PFSK-1 (cell line): ENCODE measurements around the gene UTS2R.

ENCODE experiments used
- FOXP2 ChIP-seq: optimal IDR thresholded peaks from 2 replicates; pipeline ENCODE3; 2011; ENCODE audit warnings: borderline replicate concordance, control low read depth, inconsistent platforms; ENCODE audit not compliant: insufficient read depth; ENCODE audit errors: extremely low read length, extremely low read depth
- POLR2AphosphoS5 ChIP-seq: IDR thresholded peaks from 2 replicates; pipeline ENCODE4 v1.6.1; 2012; ENCODE audit warnings: low read depth, mild to moderate bottlenecking, control low read depth, low read length, moderate library complexity
- SIN3A ChIP-seq: IDR thresholded peaks from 2 replicates; pipeline ENCODE4 v1.6.1; 2012; ENCODE audit warnings: mild to moderate bottlenecking, low read length, moderate library complexity, borderline replicate concordance; ENCODE audit not compliant: insufficient read depth
- TAF1 ChIP-seq: IDR thresholded peaks from 2 replicates; pipeline ENCODE4 v1.6.1; 2012; ENCODE audit warnings: low read length, control low read depth, borderline replicate concordance; ENCODE audit not compliant: insufficient read depth
- TF ChIP-seq, protein P1 (sequence below), 2 experiments: IDR thresholded peaks; 2 replicates each; pipeline versions ENCODE4 v1.6.1 to v1.8.0; 2011 to 2012; ENCODE audit warnings: low read depth in 2 of 2, low read length in 2 of 2, control low read depth in 1 of 2, inconsistent platforms in 1 of 2, mild to moderate bottlenecking in 1 of 2, moderate library complexity in 1 of 2; ENCODE audit not compliant: insufficient read depth in 1 of 2

DNA sequence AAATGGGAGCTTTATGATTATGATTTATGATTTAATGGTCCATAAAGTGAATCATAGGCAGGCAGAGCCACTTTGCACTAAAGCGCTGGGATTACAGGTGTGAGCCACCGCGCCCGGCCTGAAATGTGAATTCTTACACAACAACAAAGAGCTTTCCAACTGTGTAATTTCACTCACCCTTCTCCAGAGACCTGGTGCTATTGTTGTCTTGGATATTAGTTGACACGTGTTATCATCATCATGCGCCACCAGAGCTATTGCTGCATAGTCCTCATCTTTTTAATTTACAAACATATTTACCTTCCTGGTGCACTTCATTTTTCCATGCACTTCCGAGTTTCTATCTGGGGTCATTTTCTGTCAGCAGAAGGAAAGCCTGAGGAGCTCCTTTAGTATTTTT, 4.8 kb upstream of the UTS2R start:
- TF ChIP-seq POLR2AphosphoS5: no peak
- TF ChIP-seq TAF1: no peak
- TF ChIP-seq SIN3A: no peak
- TF ChIP-seq, protein P1, sequence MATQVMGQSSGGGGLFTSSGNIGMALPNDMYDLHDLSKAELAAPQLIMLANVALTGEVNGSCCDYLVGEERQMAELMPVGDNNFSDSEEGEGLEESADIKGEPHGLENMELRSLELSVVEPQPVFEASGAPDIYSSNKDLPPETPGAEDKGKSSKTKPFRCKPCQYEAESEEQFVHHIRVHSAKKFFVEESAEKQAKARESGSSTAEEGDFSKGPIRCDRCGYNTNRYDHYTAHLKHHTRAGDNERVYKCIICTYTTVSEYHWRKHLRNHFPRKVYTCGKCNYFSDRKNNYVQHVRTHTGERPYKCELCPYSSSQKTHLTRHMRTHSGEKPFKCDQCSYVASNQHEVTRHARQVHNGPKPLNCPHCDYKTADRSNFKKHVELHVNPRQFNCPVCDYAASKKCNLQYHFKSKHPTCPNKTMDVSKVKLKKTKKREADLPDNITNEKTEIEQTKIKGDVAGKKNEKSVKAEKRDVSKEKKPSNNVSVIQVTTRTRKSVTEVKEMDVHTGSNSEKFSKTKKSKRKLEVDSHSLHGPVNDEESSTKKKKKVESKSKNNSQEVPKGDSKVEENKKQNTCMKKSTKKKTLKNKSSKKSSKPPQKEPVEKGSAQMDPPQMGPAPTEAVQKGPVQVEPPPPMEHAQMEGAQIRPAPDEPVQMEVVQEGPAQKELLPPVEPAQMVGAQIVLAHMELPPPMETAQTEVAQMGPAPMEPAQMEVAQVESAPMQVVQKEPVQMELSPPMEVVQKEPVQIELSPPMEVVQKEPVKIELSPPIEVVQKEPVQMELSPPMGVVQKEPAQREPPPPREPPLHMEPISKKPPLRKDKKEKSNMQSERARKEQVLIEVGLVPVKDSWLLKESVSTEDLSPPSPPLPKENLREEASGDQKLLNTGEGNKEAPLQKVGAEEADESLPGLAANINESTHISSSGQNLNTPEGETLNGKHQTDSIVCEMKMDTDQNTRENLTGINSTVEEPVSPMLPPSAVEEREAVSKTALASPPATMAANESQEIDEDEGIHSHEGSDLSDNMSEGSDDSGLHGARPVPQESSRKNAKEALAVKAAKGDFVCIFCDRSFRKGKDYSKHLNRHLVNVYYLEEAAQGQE (IDR thresholded peaks at IDR 0.05; ENCODE audit: insufficient read depth in 1 of 2, low read depth in 2 of 2, low read length in 2 of 2): no peak
- TF ChIP-seq FOXP2: no peak
